ENCODE measurements around the gene AIDA. TPM values are rescaled to one million over a fixed set of nuclear protein-coding genes. Genes with fewer than 3 reads are reported as not detected.
"Not testable (repeated sequence)": the region's sequence is repeated elsewhere in the genome, so short reads cannot be mapped to it uniquely, and the experiment has no call there.

AIDA gene, protein sequence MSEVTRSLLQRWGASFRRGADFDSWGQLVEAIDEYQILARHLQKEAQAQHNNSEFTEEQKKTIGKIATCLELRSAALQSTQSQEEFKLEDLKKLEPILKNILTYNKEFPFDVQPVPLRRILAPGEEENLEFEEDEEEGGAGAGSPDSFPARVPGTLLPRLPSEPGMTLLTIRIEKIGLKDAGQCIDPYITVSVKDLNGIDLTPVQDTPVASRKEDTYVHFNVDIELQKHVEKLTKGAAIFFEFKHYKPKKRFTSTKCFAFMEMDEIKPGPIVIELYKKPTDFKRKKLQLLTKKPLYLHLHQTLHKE
- 36.3 and 37.5 TPM in 2 replicates for total RNA-seq

GRCh38 chr1:222712253-222713090 lies at the start of gene AIDA, which contains the start of gene BROX:
Gene AIDA, minus strand, starts transcription at chr1:222712491. Its CDS starts 174 bp downstream, at chr1:222712317.
Gene BROX, plus strand, starts transcription at chr1:222712564. Its CDS starts 3,136 bp downstream, at chr1:222715700.
- peaks cover 54% of the 10 kb centered on the region for H3K4me1 Mint-ChIP-seq (ENCODE audit: low read depth)
- intact Hi-C loops (cut with micrococcal nuclease), result loop anchor here (1.0 to 10.0 kb wide), 10 partner anchors 57 to 1645 kb away; partner anchors contain the start of genes CAPN2, CNIH4, DUSP10 and TAF1A
- peak; percentile 92 for DNase-seq (ENCODE audit: low spot score)
- H3K9me3 Mint-ChIP-seq, result no peaks in the 10 kb centered on the region
- H3K4me3 Mint-ChIP-seq, result peak within 1 kb of the TSS; percentile 94
- peak within 1 kb of the TSS; percentile 99 for H3K27ac Mint-ChIP-seq
- peaks cover 23% of the 10 kb centered on the region for H3K36me3 Mint-ChIP-seq (ENCODE audit: low read depth)
- no peaks in the 10 kb centered on the region for H3K27me3 Mint-ChIP-seq (ENCODE audit: insufficient read depth)

DNA sequence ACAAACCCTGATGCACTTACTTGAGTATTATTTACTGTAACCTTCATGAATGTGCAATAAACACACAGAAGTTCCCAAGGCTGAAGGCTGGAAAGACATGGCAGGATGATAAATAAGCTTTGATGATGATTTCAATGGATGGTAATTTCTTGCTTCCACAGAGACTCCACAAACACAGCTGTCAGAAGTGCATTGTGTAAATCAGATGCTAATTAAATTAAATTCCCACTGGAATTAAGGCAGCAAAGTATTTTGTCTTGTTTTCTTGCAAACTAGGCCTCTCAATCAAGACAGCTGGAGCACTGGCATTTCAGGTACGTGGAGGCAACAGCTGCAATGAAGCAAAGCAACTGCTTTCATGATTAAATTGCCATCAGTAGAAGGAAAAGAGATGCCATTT lies 48.8 kb upstream of the AIDA start:
- Mint-ChIP-seq H3K27ac (no peak overlapping the region), H3K36me3 (ENCODE audit: low read depth) (peaks cover 2% of the 10 kb centered on the region), H3K9me3 (peaks cover 15% of the 10 kb centered on the region), H3K4me3 (no peak overlapping the region), H3K27me3 (ENCODE audit: insufficient read depth) (peaks cover 23% of the 10 kb centered on the region), H3K4me1 (ENCODE audit: low read depth) (no peaks in the 10 kb centered on the region)
- DNase-seq (ENCODE audit: low spot score), result no peak
- intact Hi-C loops (cut with micrococcal nuclease), result no loop called here

GRCh38 chr1:222759451-222760035 lies 47.3 kb upstream of the AIDA start:
- Mint-ChIP-seq H3K4me3 (no peak overlapping the region), H3K36me3 (ENCODE audit: low read depth) (peaks cover 2% of the 10 kb centered on the region), H3K4me1 (ENCODE audit: low read depth) (no peaks in the 10 kb centered on the region), H3K27ac (no peak overlapping the region), H3K9me3 (peaks cover 12% of the 10 kb centered on the region), H3K27me3 (ENCODE audit: insufficient read depth) (peaks cover 21% of the 10 kb centered on the region)
- DNase-seq (ENCODE audit: low spot score), result no peak
- intact Hi-C loops (cut with micrococcal nuclease), result no loop called here

GRCh38 chr1:222757646-222758268 lies 45.5 kb upstream of the AIDA start:
- no peak overlapping the region for H3K4me3 Mint-ChIP-seq
- no peak for DNase-seq (ENCODE audit: low spot score)
- no peak overlapping the region for H3K27ac Mint-ChIP-seq
- peaks cover 7% of the 10 kb centered on the region for H3K9me3 Mint-ChIP-seq
- H3K27me3 Mint-ChIP-seq (ENCODE audit: insufficient read depth), result peaks cover 18% of the 10 kb centered on the region
- H3K4me1 Mint-ChIP-seq (ENCODE audit: low read depth), result no peaks in the 10 kb centered on the region
- intact Hi-C loops (cut with micrococcal nuclease), result no loop called here
- H3K36me3 Mint-ChIP-seq (ENCODE audit: low read depth), result peaks cover 2% of the 10 kb centered on the region

DNA sequence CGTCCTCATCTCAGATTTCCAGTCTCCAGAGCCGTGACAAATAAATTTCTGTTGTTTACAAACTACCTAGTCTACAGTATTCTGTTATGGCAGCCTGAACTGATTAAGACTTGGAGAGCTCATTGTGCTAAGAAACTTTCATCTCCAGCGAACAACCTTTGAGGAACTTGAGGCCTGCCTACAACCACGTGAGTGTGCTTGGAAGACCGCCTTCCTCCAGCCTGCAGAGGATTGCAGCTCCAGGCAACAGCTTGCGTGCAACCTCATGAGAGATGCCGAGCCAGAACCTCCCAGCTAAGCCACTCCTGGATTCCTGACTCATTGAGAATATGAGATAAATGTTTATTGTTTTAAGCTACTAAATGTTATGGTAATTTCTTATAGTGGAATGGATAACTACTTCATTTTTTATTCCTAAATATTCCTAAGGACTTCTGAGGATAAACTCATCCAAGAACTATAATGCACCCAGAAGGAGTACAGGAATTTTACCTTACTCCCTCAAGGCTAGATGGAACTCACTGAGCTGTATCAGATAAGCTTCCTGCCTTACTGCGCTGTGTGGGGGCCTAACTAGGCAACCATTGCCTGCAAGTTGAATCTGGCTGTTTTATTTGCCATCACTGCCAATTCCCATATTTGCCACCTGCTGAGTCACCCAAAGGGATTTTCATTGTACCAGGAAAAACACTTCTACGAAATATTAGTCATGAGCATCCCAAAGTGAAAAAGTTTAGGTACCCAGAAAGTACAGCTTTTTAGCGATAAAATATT lies 42.3 kb upstream of the AIDA start:
- H3K27me3 Mint-ChIP-seq (ENCODE audit: insufficient read depth), result peaks cover 6% of the 10 kb centered on the region
- no peak overlapping the region for H3K4me3 Mint-ChIP-seq
- no peaks in the 10 kb centered on the region for H3K9me3 Mint-ChIP-seq
- no peak overlapping the region for H3K27ac Mint-ChIP-seq
- H3K4me1 Mint-ChIP-seq (ENCODE audit: low read depth), result no peaks in the 10 kb centered on the region
- DNase-seq (ENCODE audit: low spot score), result no peak
- intact Hi-C loops (cut with micrococcal nuclease), result no loop called here
- H3K36me3 Mint-ChIP-seq (ENCODE audit: low read depth), result no peaks in the 10 kb centered on the region

DNA sequence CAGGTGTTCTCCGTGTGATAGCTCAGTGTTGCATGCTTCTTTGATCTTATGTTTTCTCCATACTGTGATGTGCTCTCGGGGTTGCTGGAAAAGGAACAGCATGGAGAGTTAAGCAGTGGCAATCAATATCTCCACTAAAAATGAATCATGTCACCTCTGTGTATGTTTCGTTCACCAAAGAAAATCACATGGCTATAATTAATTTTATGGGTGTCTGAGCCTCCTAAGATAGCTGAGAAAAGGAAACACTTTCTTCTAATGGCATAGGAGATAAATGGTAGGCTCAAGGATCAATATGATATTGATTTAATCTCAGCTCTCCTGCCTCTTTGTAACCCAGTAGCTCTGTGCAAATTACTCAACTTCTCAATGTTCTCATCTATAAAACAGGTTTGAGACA lies 39.0 kb upstream of the AIDA start:
- Mint-ChIP-seq H3K27me3 (ENCODE audit: insufficient read depth) (peaks cover 10% of the 10 kb centered on the region), H3K9me3 (no peaks in the 10 kb centered on the region), H3K4me1 (ENCODE audit: low read depth) (no peaks in the 10 kb centered on the region), H3K4me3 (no peak overlapping the region), H3K27ac (no peak overlapping the region), H3K36me3 (ENCODE audit: low read depth) (no peaks in the 10 kb centered on the region)
- intact Hi-C loops (cut with micrococcal nuclease), result no loop called here
- DNase-seq (ENCODE audit: low spot score), result no peak

GRCh38 chr1:222750651-222751050 lies 38.4 kb upstream of the AIDA start:
- Mint-ChIP-seq H3K27ac (no peak overlapping the region), H3K27me3 (ENCODE audit: insufficient read depth) (peaks cover 10% of the 10 kb centered on the region), H3K4me1 (ENCODE audit: low read depth) (no peaks in the 10 kb centered on the region), H3K9me3 (no peaks in the 10 kb centered on the region), H3K36me3 (ENCODE audit: low read depth) (no peaks in the 10 kb centered on the region), H3K4me3 (no peak overlapping the region)
- no peak for DNase-seq (ENCODE audit: low spot score)
- intact Hi-C loops (cut with micrococcal nuclease), result no loop called here

DNA sequence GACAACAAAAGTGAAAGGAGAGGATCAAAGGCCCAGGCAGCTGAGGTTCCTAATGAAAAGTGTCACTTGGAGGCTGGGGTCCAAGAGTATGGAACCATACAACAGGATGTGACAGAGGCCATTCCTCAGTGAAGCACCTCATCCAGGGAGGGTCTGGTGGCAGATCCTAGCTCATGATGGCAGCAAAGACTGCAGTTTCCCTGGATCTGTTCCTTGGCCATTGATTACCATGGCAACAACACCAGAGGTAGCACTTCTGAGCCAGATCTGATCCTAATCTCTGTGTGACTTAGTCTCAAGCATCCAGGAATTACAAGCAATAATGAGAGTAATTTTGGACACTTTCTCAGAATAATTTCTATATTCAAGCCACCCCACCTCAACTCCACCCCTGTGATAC lies 37.6 kb upstream of the AIDA start:
- Mint-ChIP-seq H3K4me3 (no peak overlapping the region), H3K27ac (no peak overlapping the region), H3K27me3 (ENCODE audit: insufficient read depth) (peaks cover 12% of the 10 kb centered on the region), H3K9me3 (no peaks in the 10 kb centered on the region), H3K4me1 (ENCODE audit: low read depth) (no peaks in the 10 kb centered on the region), H3K36me3 (ENCODE audit: low read depth) (no peaks in the 10 kb centered on the region)
- no peak for DNase-seq (ENCODE audit: low spot score)
- intact Hi-C loops (cut with micrococcal nuclease), result no loop called here

DNA sequence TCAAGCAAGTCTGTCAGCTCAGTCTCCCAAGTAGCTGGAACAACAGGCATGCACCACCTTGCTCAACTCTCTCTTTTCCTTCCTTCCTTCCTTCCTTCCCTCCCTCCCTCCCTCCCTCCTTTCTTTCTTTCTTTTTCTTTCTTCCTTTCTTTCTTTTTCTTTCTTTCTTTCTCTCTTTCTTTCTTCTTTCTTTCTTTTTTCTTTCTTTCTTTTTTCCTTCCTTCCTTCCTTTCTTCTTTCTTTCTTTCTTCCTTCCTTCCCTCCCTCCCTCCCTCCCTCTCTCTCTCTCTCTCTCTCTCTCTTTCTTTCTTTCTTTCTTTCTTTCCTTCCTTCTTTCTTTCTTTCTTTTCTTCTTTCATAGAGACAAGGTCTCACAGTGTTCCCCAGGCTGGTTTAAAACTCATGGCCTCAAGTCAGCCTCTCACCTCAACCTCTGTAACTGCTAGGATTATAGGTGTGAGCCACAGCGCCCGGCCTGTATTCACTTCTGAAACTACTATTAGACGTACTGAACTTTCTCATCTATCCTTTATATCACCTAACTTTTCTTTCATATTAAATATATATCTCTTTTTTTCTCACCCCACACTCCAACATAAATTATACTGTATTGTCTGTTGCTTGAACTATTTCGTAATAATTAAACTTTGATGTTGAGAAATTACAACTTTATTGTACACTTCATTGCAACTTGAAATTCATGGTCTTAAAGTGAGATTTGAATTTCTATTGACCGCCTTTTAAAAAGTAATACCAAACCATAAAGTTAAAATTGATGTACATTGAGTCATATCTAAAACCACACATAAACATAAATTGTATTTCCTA lies 29.6 kb upstream of the AIDA start:
- DNase-seq (ENCODE audit: low spot score); H3K4me3 Mint-ChIP-seq; H3K27ac Mint-ChIP-seq; H3K9me3 Mint-ChIP-seq; intact Hi-C loops (cut with micrococcal nuclease); H3K4me1 Mint-ChIP-seq (ENCODE audit: low read depth); H3K27me3 Mint-ChIP-seq (ENCODE audit: insufficient read depth); H3K36me3 Mint-ChIP-seq (ENCODE audit: low read depth): not testable (repeated sequence)

DNA sequence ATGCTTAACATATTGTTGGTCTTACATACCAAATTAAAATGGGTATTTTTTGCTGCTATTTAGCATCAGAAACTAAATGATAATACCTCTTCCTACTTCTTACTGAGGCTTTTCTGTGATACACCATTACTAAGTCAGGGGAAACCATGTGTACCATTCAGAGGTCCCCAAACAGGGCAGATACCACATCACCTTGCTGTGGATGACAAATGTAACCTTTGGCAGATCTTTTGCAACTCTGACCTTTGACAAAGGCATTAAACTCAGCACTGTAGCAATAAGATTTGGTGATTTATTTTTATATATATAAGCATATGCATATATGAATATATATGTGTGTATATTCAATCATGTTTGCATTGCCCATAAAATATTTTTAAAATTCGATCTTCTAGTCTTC lies 27.6 kb upstream of the AIDA start:
- Mint-ChIP-seq H3K27ac (no peak overlapping the region), H3K4me3 (no peak overlapping the region), H3K27me3 (ENCODE audit: insufficient read depth) (no peaks in the 10 kb centered on the region), H3K9me3 (no peaks in the 10 kb centered on the region), H3K4me1 (ENCODE audit: low read depth) (no peaks in the 10 kb centered on the region), H3K36me3 (ENCODE audit: low read depth) (peaks cover 2% of the 10 kb centered on the region)
- DNase-seq (ENCODE audit: low spot score), result no peak
- intact Hi-C loops (cut with micrococcal nuclease), result loop anchor here (10.0 kb wide), 1 partner anchor 385 kb away; no protein-coding TSS in a partner anchor

DNA sequence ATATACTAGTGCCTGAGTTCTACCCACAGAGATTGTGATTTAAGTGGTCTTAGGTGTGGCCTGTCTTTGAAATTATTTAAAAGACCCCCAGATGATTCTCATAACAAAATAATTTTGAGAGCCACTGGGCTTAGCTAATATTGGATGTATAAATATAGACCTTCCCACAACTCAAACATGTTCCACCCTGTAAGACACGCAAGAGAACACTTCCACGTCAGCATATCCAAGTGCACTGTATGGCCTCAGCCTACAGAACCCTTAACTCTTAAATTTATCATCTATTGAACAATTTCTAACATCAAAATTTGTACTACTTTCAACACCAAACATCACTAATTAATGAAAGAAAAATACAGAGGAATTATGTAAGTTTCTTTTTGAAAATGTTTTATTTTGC lies 27.2 kb upstream of the AIDA start:
- no peaks in the 10 kb centered on the region for H3K4me1 Mint-ChIP-seq (ENCODE audit: low read depth)
- no peak for DNase-seq (ENCODE audit: low spot score)
- H3K9me3 Mint-ChIP-seq, result no peaks in the 10 kb centered on the region
- H3K27ac Mint-ChIP-seq, result no peak overlapping the region
- intact Hi-C loops (cut with micrococcal nuclease), result loop anchor here (10.0 kb wide), 1 partner anchor 385 kb away; no protein-coding TSS in a partner anchor
- no peak overlapping the region for H3K4me3 Mint-ChIP-seq
- no peaks in the 10 kb centered on the region for H3K27me3 Mint-ChIP-seq (ENCODE audit: insufficient read depth)
- peaks cover 6% of the 10 kb centered on the region for H3K36me3 Mint-ChIP-seq (ENCODE audit: low read depth)

Data from activated T-helper 1 cell treated with anti-CD3 and anti-CD28 coated beads, Interleukin-12 subunit alpha, Interleukin-12 subunit beta, Interleukin-2, Interleukin-4 antibody, amounts not matched to agents 30 ng/mL and 10 ng/mL and 1 ng/mL, durations not matched to agents 14 hours and 24 hours and 36 hours (primary cell).